Right renal cortex interstitium (tissue), 3 donors: ENCODE results near the gene TRIM17. TPM values are rescaled to one million over a fixed set of nuclear protein-coding genes. Genes with fewer than 3 reads are reported as not detected.

Source experiments
- DNase-seq, 3 donors: peaks; one replicate each; pipeline ENCODE4 v3.0.0-alpha.2; 2013; ENCODE audit warnings: low read depth in 3 of 3, low spot score in 2 of 3
- polyA plus RNA-seq, 3 donors: library from polyadenylated mRNA; unstranded; fragments of 120-200 nt; gene quantifications; one replicate each; pipeline ENCODE4 v1.2.1, GENCODE V29; 2013; ENCODE audit not compliant: insufficient read length in 3 of 3

TRIM17 gene
- polyA plus RNA-seq, 3 donors: 5.0 to 6.6 (median 5.9) TPM

- no peak for DNase-seq
Measured at GRCh38 chr1:228370941-228371740, 45.5 kb downstream of the TRIM17 start.

- no peak for DNase-seq
Measured at GRCh38 chr1:228370439-228370940, 46.2 kb downstream of the TRIM17 start.

- no peak for DNase-seq
Measured at GRCh38 chr1:228369608-228370438, 46.8 kb downstream of the TRIM17 start.

GRCh38 chr1:228368801-228369607 lies 47.7 kb downstream of the TRIM17 start:
- DNase-seq: no peak

GRCh38 chr1:228367798-228368791 lies 48.6 kb downstream of the TRIM17 start:
- DNase-seq: no peak

- DNase-seq: no peak
Measured at GRCh38 chr1:228366866-228367741, 49.6 kb downstream of the TRIM17 start.

GRCh38 chr1:228366062-228366865 lies 50.4 kb downstream of the TRIM17 start:
- DNase-seq: no peak

GRCh38 chr1:228365271-228366061 lies 51.2 kb downstream of the TRIM17 start:
- DNase-seq: no peak

- no peak for DNase-seq
Measured at GRCh38 chr1:228364706-228365213, 51.9 kb downstream of the TRIM17 start.

GRCh38 chr1:228364068-228364705 lies 52.5 kb downstream of the TRIM17 start:
- DNase-seq: no peak

- DNase-seq: no peak
Measured at GRCh38 chr1:228363686-228364067, 53.0 kb downstream of the TRIM17 start.

GRCh38 chr1:228362884-228363450 lies 53.7 kb downstream of the TRIM17 start:
- no peak for DNase-seq

GRCh38 chr1:228362141-228362883 lies 54.3 kb downstream of the TRIM17 start:
- DNase-seq: no peak

GRCh38 chr1:228361314-228362140 lies 55.1 kb downstream of the TRIM17 start:
- no peak for DNase-seq
